ENCODE measurements around the gene WDFY4.
A peak's percentile ranks its signal among the peaks of the same experiment; 100 is the strongest.

Gene WDFY4

DNA sequence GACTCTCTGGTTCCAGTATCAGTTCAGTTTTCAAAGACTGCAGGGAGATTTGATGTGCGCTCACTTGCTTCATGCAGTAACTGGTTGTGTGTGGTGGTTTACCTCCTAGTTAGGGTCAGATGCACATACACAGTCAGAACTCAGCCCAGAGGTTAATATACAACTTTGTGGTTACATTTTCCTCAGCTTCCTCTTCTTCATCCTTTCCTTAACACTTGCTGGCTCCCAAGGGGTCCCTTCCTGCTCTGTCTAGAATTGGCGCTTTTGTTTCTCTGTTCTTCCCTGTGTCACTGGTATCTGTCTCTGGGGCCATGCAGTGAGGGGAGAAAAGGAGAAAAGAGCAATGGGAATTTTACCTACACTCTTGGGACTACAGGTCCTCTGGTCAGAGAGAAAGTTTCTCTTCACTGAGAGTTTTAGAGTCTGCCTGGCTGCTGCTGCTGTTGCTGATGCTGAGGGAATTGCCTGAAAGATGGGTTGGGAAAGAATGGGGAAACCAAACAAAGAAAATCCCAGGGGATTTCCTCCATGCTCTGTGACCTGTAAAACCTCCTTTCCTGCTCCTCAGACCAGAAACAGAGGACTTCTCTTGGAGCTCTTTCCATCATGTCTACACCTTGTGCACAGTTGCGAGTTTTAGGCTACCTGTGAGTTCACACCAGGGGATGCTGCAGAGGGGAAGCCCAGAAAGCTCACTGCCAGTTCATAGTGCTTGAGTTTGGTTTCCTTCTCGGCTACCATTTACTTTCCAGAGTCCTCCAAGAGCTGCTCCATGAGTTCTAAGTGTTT, 74.6 kb downstream of the WDFY4 start:
- no peak for TF ChIP-seq ZNF121 (tag by site-specific recombination; IDR thresholded peaks at IDR 0.05)
- TF ChIP-seq ZNF596 (tag by site-specific recombination; IDR thresholded peaks at IDR 0.05) = no peak
- TF ChIP-seq, protein P1, sequence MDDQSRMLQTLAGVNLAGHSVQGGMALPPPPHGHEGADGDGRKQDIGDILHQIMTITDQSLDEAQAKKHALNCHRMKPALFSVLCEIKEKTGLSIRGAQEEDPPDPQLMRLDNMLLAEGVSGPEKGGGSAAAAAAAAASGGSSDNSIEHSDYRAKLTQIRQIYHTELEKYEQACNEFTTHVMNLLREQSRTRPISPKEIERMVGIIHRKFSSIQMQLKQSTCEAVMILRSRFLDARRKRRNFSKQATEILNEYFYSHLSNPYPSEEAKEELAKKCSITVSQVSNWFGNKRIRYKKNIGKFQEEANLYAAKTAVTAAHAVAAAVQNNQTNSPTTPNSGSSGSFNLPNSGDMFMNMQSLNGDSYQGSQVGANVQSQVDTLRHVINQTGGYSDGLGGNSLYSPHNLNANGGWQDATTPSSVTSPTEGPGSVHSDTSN (CRISPR knock-in tag; IDR thresholded peaks at IDR 0.05) = no peak
- no peak for TF ChIP-seq ZNF561 (tag by site-specific recombination; IDR thresholded peaks at IDR 0.05; ENCODE audit: borderline replicate concordance)
- no peak for TF ChIP-seq TCF7L2 (IDR thresholded peaks at IDR 0.05; ENCODE audit: borderline replicate concordance, low read depth, low read length)
- TF ChIP-seq, protein P2, sequence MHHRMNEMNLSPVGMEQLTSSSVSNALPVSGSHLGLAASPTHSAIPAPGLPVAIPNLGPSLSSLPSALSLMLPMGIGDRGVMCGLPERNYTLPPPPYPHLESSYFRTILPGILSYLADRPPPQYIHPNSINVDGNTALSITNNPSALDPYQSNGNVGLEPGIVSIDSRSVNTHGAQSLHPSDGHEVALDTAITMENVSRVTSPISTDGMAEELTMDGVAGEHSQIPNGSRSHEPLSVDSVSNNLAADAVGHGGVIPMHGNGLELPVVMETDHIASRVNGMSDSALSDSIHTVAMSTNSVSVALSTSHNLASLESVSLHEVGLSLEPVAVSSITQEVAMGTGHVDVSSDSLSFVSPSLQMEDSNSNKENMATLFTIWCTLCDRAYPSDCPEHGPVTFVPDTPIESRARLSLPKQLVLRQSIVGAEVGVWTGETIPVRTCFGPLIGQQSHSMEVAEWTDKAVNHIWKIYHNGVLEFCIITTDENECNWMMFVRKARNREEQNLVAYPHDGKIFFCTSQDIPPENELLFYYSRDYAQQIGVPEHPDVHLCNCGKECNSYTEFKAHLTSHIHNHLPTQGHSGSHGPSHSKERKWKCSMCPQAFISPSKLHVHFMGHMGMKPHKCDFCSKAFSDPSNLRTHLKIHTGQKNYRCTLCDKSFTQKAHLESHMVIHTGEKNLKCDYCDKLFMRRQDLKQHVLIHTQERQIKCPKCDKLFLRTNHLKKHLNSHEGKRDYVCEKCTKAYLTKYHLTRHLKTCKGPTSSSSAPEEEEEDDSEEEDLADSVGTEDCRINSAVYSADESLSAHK (tag by site-specific recombination; IDR thresholded peaks at IDR 0.05) = no peak
- TF ChIP-seq ZNF211 (tag by site-specific recombination; IDR thresholded peaks at IDR 0.05; ENCODE audit: low read depth) = no peak
- TF ChIP-seq, protein P3, sequence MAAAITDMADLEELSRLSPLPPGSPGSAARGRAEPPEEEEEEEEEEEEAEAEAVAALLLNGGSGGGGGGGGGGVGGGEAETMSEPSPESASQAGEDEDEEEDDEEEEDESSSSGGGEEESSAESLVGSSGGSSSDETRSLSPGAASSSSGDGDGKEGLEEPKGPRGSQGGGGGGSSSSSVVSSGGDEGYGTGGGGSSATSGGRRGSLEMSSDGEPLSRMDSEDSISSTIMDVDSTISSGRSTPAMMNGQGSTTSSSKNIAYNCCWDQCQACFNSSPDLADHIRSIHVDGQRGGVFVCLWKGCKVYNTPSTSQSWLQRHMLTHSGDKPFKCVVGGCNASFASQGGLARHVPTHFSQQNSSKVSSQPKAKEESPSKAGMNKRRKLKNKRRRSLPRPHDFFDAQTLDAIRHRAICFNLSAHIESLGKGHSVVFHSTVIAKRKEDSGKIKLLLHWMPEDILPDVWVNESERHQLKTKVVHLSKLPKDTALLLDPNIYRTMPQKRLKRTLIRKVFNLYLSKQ (tag by site-specific recombination; IDR thresholded peaks at IDR 0.05; ENCODE audit: borderline replicate concordance) = no peak
- TF ChIP-seq ZNF274 (IDR thresholded peaks at IDR 0.05; ENCODE audit: low read length) = no peak
- no peak for TF ChIP-seq ZNF274 (tag by site-specific recombination; IDR thresholded peaks at IDR 0.05; ENCODE audit: borderline replicate concordance)
- TF ChIP-seq, protein P4, sequence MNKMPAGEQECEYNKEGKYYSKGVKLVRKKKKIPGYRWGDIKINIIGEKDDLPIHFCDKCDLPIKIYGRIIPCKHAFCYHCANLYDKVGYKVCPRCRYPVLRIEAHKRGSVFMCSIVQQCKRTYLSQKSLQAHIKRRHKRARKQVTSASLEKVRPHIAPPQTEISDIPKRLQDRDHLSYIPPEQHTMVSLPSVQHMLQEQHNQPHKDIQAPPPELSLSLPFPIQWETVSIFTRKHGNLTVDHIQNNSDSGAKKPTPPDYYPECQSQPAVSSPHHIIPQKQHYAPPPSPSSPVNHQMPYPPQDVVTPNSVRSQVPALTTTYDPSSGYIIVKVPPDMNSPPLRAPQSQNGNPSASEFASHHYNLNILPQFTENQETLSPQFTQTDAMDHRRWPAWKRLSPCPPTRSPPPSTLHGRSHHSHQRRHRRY (tag by site-specific recombination; IDR thresholded peaks at IDR 0.05) = no peak
- TF ChIP-seq ZNF843 (tag by site-specific recombination; IDR thresholded peaks at IDR 0.05) = no peak
- H3K4me1 ChIP-seq (ENCODE audit: control insufficient read depth, insufficient read depth, low read length) = no peaks in the 10 kb centered on the region
- H3K36me3 ChIP-seq (ENCODE audit: control insufficient read depth in 2 of 2, insufficient read depth in 1 of 2, low read length in 2 of 2) = no peaks in the 10 kb centered on the region
- H3K4me3 ChIP-seq (ENCODE audit: low read depth, low read length) = no peak overlapping the region
- POLR2A ChIA-PET = no interaction called here
- CTCF ChIA-PET = no interaction called here
- no peaks in the 10 kb centered on the region; the same call in 1 of the 2 replicates for H3K9me3 ChIP-seq (ENCODE audit: control insufficient read depth, insufficient read depth, low read depth, low read length)
- no peak overlapping the region for H3K27ac ChIP-seq (ENCODE audit: extremely low read depth, low read depth, low read length)

DNA sequence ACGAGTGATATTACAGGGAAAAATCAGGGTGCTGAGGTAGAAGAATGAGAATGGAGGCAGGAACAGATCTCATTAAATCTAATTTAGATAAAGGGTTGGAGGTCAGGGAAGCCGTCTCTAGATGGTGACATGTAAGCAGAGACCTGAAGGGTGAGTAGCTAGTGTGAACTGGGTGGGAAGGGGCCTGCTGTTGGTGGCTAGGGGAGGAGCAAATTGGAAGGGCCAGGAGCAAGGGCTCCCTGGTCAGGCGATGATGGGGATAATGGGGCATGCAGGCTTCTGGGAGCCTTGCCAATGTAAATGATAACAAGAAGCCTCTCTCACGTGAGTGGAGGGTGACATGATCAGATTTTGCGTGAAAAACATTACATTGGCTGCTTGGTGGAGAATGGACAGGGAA, 76.3 kb downstream of the WDFY4 start:
- no peaks in the 10 kb centered on the region; the same call in 1 of the 2 replicates for H3K9me3 ChIP-seq (ENCODE audit: control insufficient read depth, insufficient read depth, low read depth, low read length)
- H3K4me3 ChIP-seq (ENCODE audit: low read depth, low read length) = no peak overlapping the region
- H3K4me1 ChIP-seq (ENCODE audit: control insufficient read depth, insufficient read depth, low read length) = no peaks in the 10 kb centered on the region
- CTCF ChIA-PET = no interaction called here
- TF ChIP-seq KLF10 (tag by site-specific recombination; IDR thresholded peaks at IDR 0.05) = no peak
- TF ChIP-seq, protein P5, sequence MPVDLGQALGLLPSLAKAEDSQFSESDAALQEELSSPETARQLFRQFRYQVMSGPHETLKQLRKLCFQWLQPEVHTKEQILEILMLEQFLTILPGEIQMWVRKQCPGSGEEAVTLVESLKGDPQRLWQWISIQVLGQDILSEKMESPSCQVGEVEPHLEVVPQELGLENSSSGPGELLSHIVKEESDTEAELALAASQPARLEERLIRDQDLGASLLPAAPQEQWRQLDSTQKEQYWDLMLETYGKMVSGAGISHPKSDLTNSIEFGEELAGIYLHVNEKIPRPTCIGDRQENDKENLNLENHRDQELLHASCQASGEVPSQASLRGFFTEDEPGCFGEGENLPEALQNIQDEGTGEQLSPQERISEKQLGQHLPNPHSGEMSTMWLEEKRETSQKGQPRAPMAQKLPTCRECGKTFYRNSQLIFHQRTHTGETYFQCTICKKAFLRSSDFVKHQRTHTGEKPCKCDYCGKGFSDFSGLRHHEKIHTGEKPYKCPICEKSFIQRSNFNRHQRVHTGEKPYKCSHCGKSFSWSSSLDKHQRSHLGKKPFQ (tag by site-specific recombination; IDR thresholded peaks at IDR 0.05) = peak; percentile 75; the same call in 1 of the 2 replicates
- POLR2A ChIA-PET = no interaction called here
- H3K27ac ChIP-seq (ENCODE audit: extremely low read depth, low read depth, low read length) = no peak overlapping the region
- no peaks in the 10 kb centered on the region for H3K36me3 ChIP-seq (ENCODE audit: control insufficient read depth in 2 of 2, insufficient read depth in 1 of 2, low read length in 2 of 2)

Measured in HEK293 (cell line).